CD4-positive, CD25-positive, alpha-beta regulatory T cell (primary cell): Measurements from ENCODE around the gene UACA. TPM values are rescaled to one million over a fixed set of nuclear protein-coding genes. Genes with fewer than 3 reads are reported as not detected.
"Not testable (repeated sequence)": the region's sequence is repeated elsewhere in the genome, so short reads cannot be mapped to it uniquely, and the experiment has no call there.

ENCODE experiments used
- ATAC-seq, 2 donors: fragments of 150-1000 bp; cut with Tn5 transposase; one replicate each; pipeline ENCODE4 v1.10.0; 2021; ENCODE audit warnings: low read depth in 2 of 2, moderate number of reproducible peaks in 2 of 2, moderate library complexity in 1 of 2
- DNase-seq, 3 donors: peaks; one replicate each; pipeline versions ENCODE4 v3.0.0 to v3.0.0-alpha.2; 2012 to 2022; ENCODE audit warnings: mixed read lengths in 1 of 3
- H3K27ac ChIP-seq: one replicate; pipeline ENCODE4 v1.7.0; 2013; ENCODE audit warnings: mild to moderate bottlenecking, low read length; ENCODE audit not compliant: insufficient read depth, poor library complexity, severe bottlenecking
- H3K27me3 ChIP-seq: one replicate; pipeline ENCODE4 v1.7.0; 2013; ENCODE audit warnings: low read length; ENCODE audit not compliant: control insufficient read depth, insufficient read depth
- H3K36me3 ChIP-seq: one replicate; pipeline ENCODE4 v1.7.0; 2013; ENCODE audit warnings: mild to moderate bottlenecking, low read length, moderate library complexity; ENCODE audit not compliant: control insufficient read depth, insufficient read depth
- H3K4me1 ChIP-seq: 2 replicates; pipeline ENCODE4 v1.7.0; 2013; ENCODE audit warnings: mild to moderate bottlenecking, low read length; ENCODE audit not compliant: insufficient read depth, control insufficient read depth, poor library complexity, severe bottlenecking
- H3K4me3 ChIP-seq: one replicate; pipeline ENCODE4 v1.7.0; 2013; ENCODE audit warnings: low read depth, mild to moderate bottlenecking, low read length, moderate library complexity
- H3K9me3 ChIP-seq, 2 experiments: 1 replicate in 1 of 2; 2 replicates in 1 of 2; pipeline ENCODE4 v1.7.0; 2013; ENCODE audit warnings: low read length in 2 of 2, mild to moderate bottlenecking in 1 of 2, moderate library complexity in 1 of 2; ENCODE audit not compliant: control insufficient read depth in 2 of 2
- H3K27ac Mint-ChIP-seq, 3 donors: one replicate each; pipeline ENCODE4 v1.8.0; 2020 to 2022; ENCODE audit warnings: mild to moderate bottlenecking in 3 of 3, mixed read lengths in 3 of 3, moderate library complexity in 2 of 3
- H3K27me3 Mint-ChIP-seq: one replicate; pipeline ENCODE4 v1.8.0; 2022; ENCODE audit warnings: mild to moderate bottlenecking, mixed read lengths
- H3K36me3 Mint-ChIP-seq: one replicate; pipeline ENCODE4 v1.8.0; 2020; ENCODE audit warnings: mixed read lengths
- H3K4me1 Mint-ChIP-seq, 4 donors: one replicate each; pipeline ENCODE4 v1.8.0; 2020 to 2022; ENCODE audit warnings: mixed read lengths in 4 of 4, mild to moderate bottlenecking in 1 of 4
- H3K4me3 Mint-ChIP-seq, 4 donors: one replicate each; pipeline ENCODE4 v1.8.0; 2020 to 2022; ENCODE audit warnings: mild to moderate bottlenecking in 4 of 4, mixed read lengths in 4 of 4, moderate library complexity in 3 of 4
- H3K9me3 Mint-ChIP-seq, 7 donors: one replicate each; pipeline ENCODE4 v1.8.0; 2020 to 2022; ENCODE audit warnings: mixed read lengths in 7 of 7, mild to moderate bottlenecking in 3 of 7, moderate library complexity in 2 of 7
- polyA plus RNA-seq, 4 donors: library from polyadenylated mRNA; unstranded; fragments of 300-500 nt; fragmentation: Illumina TruSeq; gene quantifications; one replicate each; pipeline ENCODE4 v1.2.3, GENCODE V29; 2021
- total RNA-seq: library from RNA; stranded (reverse); gene quantifications from one replicate; pipeline ENCODE4 v1.2.3, GENCODE V29; 2022

The UACA gene
- total RNA-seq (not detected), polyA plus RNA-seq (under 1 TPM in 1 of 4 donors, not detected in 3; 0.47 TPM)

GRCh38 chr15:70763120-70763949 lies at the start of gene UACA:
Gene UACA (minus strand): TSS chr15:70763558. CDS start chr15:70763407, 151 bp downstream.
- peak; percentile 73 to 83 for ATAC-seq
- H3K4me3 ChIP-seq: no peak within 1 kb of the TSS

GRCh38 chr15:70812827-70813364 lies 49.5 kb upstream of the UACA start:
- no peak overlapping the region for H3K4me3 Mint-ChIP-seq
- no peak overlapping the region for H3K4me3 ChIP-seq
- H3K27me3 Mint-ChIP-seq: peaks cover 8% of the 10 kb centered on the region
- H3K4me1 ChIP-seq: no peaks in the 10 kb centered on the region
- no peaks in the 10 kb centered on the region for H3K27me3 ChIP-seq
- H3K4me1 Mint-ChIP-seq: peaks cover 0 to 4% (median 1%) of the 10 kb centered on the region in 4 donors
- no peak overlapping the region for H3K27ac ChIP-seq
- H3K36me3 Mint-ChIP-seq: no peaks in the 10 kb centered on the region
- H3K36me3 ChIP-seq: no peaks in the 10 kb centered on the region
- ATAC-seq (no peak), DNase-seq (no peak)
- H3K9me3 ChIP-seq: no peaks in the 10 kb centered on the region
- no peak overlapping the region for H3K27ac Mint-ChIP-seq
- H3K9me3 Mint-ChIP-seq: peaks cover 0 to 1% (median 0%) of the 10 kb centered on the region in 7 donors

More at GRCh38 chr15:70763120-70763949, at the start of gene UACA:
- Histone ChIP-seq H3K27me3 (peaks cover 39% of the 10 kb centered on the region), H3K4me1 (peaks cover 15% of the 10 kb centered on the region), H3K36me3 (no peaks in the 10 kb centered on the region), H3K9me3 (no peaks in the 10 kb centered on the region), H3K27ac (no peak within 1 kb of the TSS)
- peaks cover 0 to 4% (median 0%) of the 10 kb centered on the region in 7 donors for H3K9me3 Mint-ChIP-seq
- peak within 1 kb of the TSS; percentile 60 to 84 (median 77) for H3K4me3 Mint-ChIP-seq
- H3K27me3 Mint-ChIP-seq: peaks cover 72% of the 10 kb centered on the region
- peaks cover 5 to 20% (median 12%) of the 10 kb centered on the region in 4 donors for H3K4me1 Mint-ChIP-seq
- DNase-seq: peak; percentile 12 to 77 (median 47)
- H3K36me3 Mint-ChIP-seq: no peaks in the 10 kb centered on the region
- no peak within 1 kb of the TSS for H3K27ac Mint-ChIP-seq

GRCh38 chr15:70810916-70811578 lies 47.7 kb upstream of the UACA start:
- no peak overlapping the region for H3K27ac Mint-ChIP-seq
- DNase-seq: no peak
- peaks cover 8% of the 10 kb centered on the region for H3K27me3 Mint-ChIP-seq
- Histone ChIP-seq H3K4me1 (no peaks in the 10 kb centered on the region), H3K9me3 (no peaks in the 10 kb centered on the region), H3K36me3 (no peaks in the 10 kb centered on the region), H3K27me3 (no peaks in the 10 kb centered on the region), H3K27ac (no peak overlapping the region), H3K4me3 (no peak overlapping the region)
- ATAC-seq: no peak
- no peak overlapping the region for H3K4me3 Mint-ChIP-seq
- H3K9me3 Mint-ChIP-seq: peaks cover 0 to 1% (median 0%) of the 10 kb centered on the region in 7 donors
- peaks cover 0 to 4% (median 1%) of the 10 kb centered on the region in 4 donors for H3K4me1 Mint-ChIP-seq
- H3K36me3 Mint-ChIP-seq: no peaks in the 10 kb centered on the region

GRCh38 chr15:70806992-70807712 lies 43.8 kb upstream of the UACA start:
- no peak overlapping the region for H3K27ac Mint-ChIP-seq
- no peaks in the 10 kb centered on the region for H3K9me3 ChIP-seq

GRCh38 chr15:70804388-70804787 lies 41.0 kb upstream of the UACA start:
- H3K27me3 ChIP-seq, H3K9me3 Mint-ChIP-seq, H3K27ac Mint-ChIP-seq, H3K4me1 Mint-ChIP-seq, H3K4me3 Mint-ChIP-seq, H3K4me3 ChIP-seq, H3K4me1 ChIP-seq, DNase-seq, H3K27ac ChIP-seq, H3K36me3 Mint-ChIP-seq, ATAC-seq, H3K36me3 ChIP-seq, H3K27me3 Mint-ChIP-seq, H3K9me3 ChIP-seq: not testable (repeated sequence)

More at GRCh38 chr15:70806992-70807712, 43.8 kb upstream of the UACA start:
- H3K36me3 Mint-ChIP-seq: no peaks in the 10 kb centered on the region
- no peak overlapping the region for H3K4me3 Mint-ChIP-seq
- no peak for ATAC-seq
- Histone ChIP-seq H3K36me3 (no peaks in the 10 kb centered on the region), H3K4me3 (no peak overlapping the region), H3K27me3 (no peaks in the 10 kb centered on the region), H3K4me1 (no peaks in the 10 kb centered on the region), H3K27ac (no peak overlapping the region)
- no peak for DNase-seq
- H3K9me3 Mint-ChIP-seq: no peaks in the 10 kb centered on the region
- H3K4me1 Mint-ChIP-seq: peaks cover 0 to 3% (median 1%) of the 10 kb centered on the region in 4 donors
- peaks cover 8% of the 10 kb centered on the region for H3K27me3 Mint-ChIP-seq

- H3K36me3 ChIP-seq: no peaks in the 10 kb centered on the region
- no peaks in the 10 kb centered on the region for H3K9me3 ChIP-seq
- H3K4me3 ChIP-seq: no peak overlapping the region
- no peaks in the 10 kb centered on the region for H3K27me3 Mint-ChIP-seq
- ATAC-seq (no peak), DNase-seq (no peak)
- no peak overlapping the region for H3K27ac ChIP-seq
- no peaks in the 10 kb centered on the region for H3K4me1 ChIP-seq
- H3K27ac Mint-ChIP-seq: no peak overlapping the region
- H3K36me3 Mint-ChIP-seq: no peaks in the 10 kb centered on the region
- H3K9me3 Mint-ChIP-seq: no peaks in the 10 kb centered on the region
- peaks cover 2% of the 10 kb centered on the region for H3K27me3 ChIP-seq
- H3K4me1 Mint-ChIP-seq: no peaks in the 10 kb centered on the region
- no peak overlapping the region for H3K4me3 Mint-ChIP-seq
Observed at GRCh38 chr15:70802629-70803028, 39.3 kb upstream of the UACA start.

- H3K4me3 Mint-ChIP-seq: no peak overlapping the region
- no peak overlapping the region for H3K27ac Mint-ChIP-seq
- ATAC-seq (no peak), DNase-seq (no peak)
- no peaks in the 10 kb centered on the region for H3K36me3 ChIP-seq
- H3K9me3 Mint-ChIP-seq: no peaks in the 10 kb centered on the region
- no peaks in the 10 kb centered on the region for H3K36me3 Mint-ChIP-seq
- H3K27me3 ChIP-seq: peaks cover 2% of the 10 kb centered on the region
- no peak overlapping the region for H3K4me3 ChIP-seq
- no peaks in the 10 kb centered on the region for H3K4me1 ChIP-seq
- no peaks in the 10 kb centered on the region for H3K4me1 Mint-ChIP-seq
- no peaks in the 10 kb centered on the region for H3K27me3 Mint-ChIP-seq
- H3K27ac ChIP-seq: no peak overlapping the region
- H3K9me3 ChIP-seq: no peaks in the 10 kb centered on the region
Observed at GRCh38 chr15:70801109-70801508, 37.8 kb upstream of the UACA start.
